Fibroblast of gingiva (primary cell): ENCODE results near the gene COL23A1.

ENCODE experiments used
- DNase-seq: peaks from one replicate; pipeline ENCODE4 v3.0.0-alpha.2; 2011; ENCODE audit warnings: low read depth

Gene COL23A1

GRCh38 chr5:178339272-178339671 is 250.9 kb downstream of the COL23A1 start:
- DNase-seq: no peak

GRCh38 chr5:178338750-178339144 is 251.4 kb downstream of the COL23A1 start:
- no peak for DNase-seq

GRCh38 chr5:178338126-178338749 is 252.0 kb downstream of the COL23A1 start:
- DNase-seq: no peak

GRCh38 chr5:178337334-178337741 is 252.9 kb downstream of the COL23A1 start:
- no peak for DNase-seq

GRCh38 chr5:178336889-178337288 is 253.3 kb downstream of the COL23A1 start:
- no peak for DNase-seq

GRCh38 chr5:178335302-178336030 is 254.7 kb downstream of the COL23A1 start:
- no peak for DNase-seq

- DNase-seq: no peak
Observed at GRCh38 chr5:178334861-178335260, 255.3 kb downstream of the COL23A1 start.

- no peak for DNase-seq
Observed at GRCh38 chr5:178333821-178334481, 256.2 kb downstream of the COL23A1 start.

GRCh38 chr5:178332210-178332641 is 258.0 kb downstream of the COL23A1 start:
- no peak for DNase-seq

- DNase-seq: peak; percentile 58
Observed at GRCh38 chr5:178331491-178331996, 258.6 kb downstream of the COL23A1 start.

GRCh38 chr5:178330791-178331404 is 259.3 kb downstream of the COL23A1 start:
- DNase-seq: no peak

GRCh38 chr5:178328826-178329730 is 261.1 kb downstream of the COL23A1 start:
- no peak for DNase-seq

GRCh38 chr5:178327931-178328711 is 262.1 kb downstream of the COL23A1 start:
- no peak for DNase-seq

GRCh38 chr5:178327446-178327845 is 262.7 kb downstream of the COL23A1 start:
- no peak for DNase-seq

GRCh38 chr5:178326374-178326715 is 263.8 kb downstream of the COL23A1 start:
- DNase-seq: no peak

- DNase-seq: no peak
Observed at GRCh38 chr5:178325679-178326373, 264.4 kb downstream of the COL23A1 start.

GRCh38 chr5:178325311-178325678 is 264.9 kb downstream of the COL23A1 start:
- no peak for DNase-seq

GRCh38 chr5:178324481-178325310 is 265.5 kb downstream of the COL23A1 start:
- no peak for DNase-seq

- DNase-seq: no peak
Observed at GRCh38 chr5:178323961-178324360, 266.2 kb downstream of the COL23A1 start.
